ENCODE data around the gene CFAP20DC.
A peak's percentile ranks its signal among the peaks of the same experiment; 100 is the strongest.
"Not testable (repeated sequence)": the region's sequence is repeated elsewhere in the genome, so short reads cannot be mapped to it uniquely, and the experiment has no call there.

The CFAP20DC gene

GRCh38 chr3:59069838-59070237 is 20.0 kb upstream of the CFAP20DC start:
- H3K9me3 ChIP-seq: no peaks in the 10 kb centered on the region
- H3K36me3 ChIP-seq: no peaks in the 10 kb centered on the region
- intact Hi-C loops (cut with DNase I; ENCODE audit: low total_unique reads): no loop called here
- H3K4me3 ChIP-seq: no peak overlapping the region
- no peak overlapping the region for H3K27ac ChIP-seq
- H3K27me3 ChIP-seq: no peaks in the 10 kb centered on the region
- H3K4me1 ChIP-seq: no peaks in the 10 kb centered on the region
- TF ChIP-seq CTCF (IDR thresholded peaks at IDR 0.05): no peak
- DNase-seq: no peak

- no peak overlapping the region for H3K27ac ChIP-seq
- DNase-seq: no peak
- no peak for TF ChIP-seq CTCF (IDR thresholded peaks at IDR 0.05)
- no peaks in the 10 kb centered on the region for H3K36me3 ChIP-seq
- H3K9me3 ChIP-seq: peaks cover 0 to 8% (median 0%) of the 10 kb centered on the region in 3 donors
- intact Hi-C loops (cut with DNase I; ENCODE audit: low total_unique reads): no loop called here
- H3K4me1 ChIP-seq: no peaks in the 10 kb centered on the region
- H3K4me3 ChIP-seq: no peak overlapping the region
- no peaks in the 10 kb centered on the region for H3K27me3 ChIP-seq
Measured at GRCh38 chr3:59065240-59065639, 15.4 kb upstream of the CFAP20DC start.

GRCh38 chr3:59064728-59065127 is 14.9 kb upstream of the CFAP20DC start:
- intact Hi-C loops (cut with DNase I; ENCODE audit: low total_unique reads): no loop called here
- Histone ChIP-seq H3K27me3 (no peaks in the 10 kb centered on the region), H3K36me3 (no peaks in the 10 kb centered on the region), H3K4me1 (no peaks in the 10 kb centered on the region), H3K27ac (no peak overlapping the region), H3K4me3 (no peak overlapping the region), H3K9me3 (peaks cover 0 to 8% (median 0%) of the 10 kb centered on the region in 3 donors)
- no peak for DNase-seq
- TF ChIP-seq CTCF (IDR thresholded peaks at IDR 0.05): no peak

GRCh38 chr3:59064276-59064675 is 14.5 kb upstream of the CFAP20DC start:
- no peak for DNase-seq
- intact Hi-C loops (cut with DNase I; ENCODE audit: low total_unique reads): no loop called here
- no peaks in the 10 kb centered on the region for H3K27me3 ChIP-seq
- no peaks in the 10 kb centered on the region for H3K4me1 ChIP-seq
- TF ChIP-seq CTCF (IDR thresholded peaks at IDR 0.05): no peak
- no peak overlapping the region for H3K4me3 ChIP-seq
- peaks cover 0 to 8% (median 0%) of the 10 kb centered on the region in 3 donors for H3K9me3 ChIP-seq
- H3K27ac ChIP-seq: no peak overlapping the region
- H3K36me3 ChIP-seq: no peaks in the 10 kb centered on the region

DNA sequence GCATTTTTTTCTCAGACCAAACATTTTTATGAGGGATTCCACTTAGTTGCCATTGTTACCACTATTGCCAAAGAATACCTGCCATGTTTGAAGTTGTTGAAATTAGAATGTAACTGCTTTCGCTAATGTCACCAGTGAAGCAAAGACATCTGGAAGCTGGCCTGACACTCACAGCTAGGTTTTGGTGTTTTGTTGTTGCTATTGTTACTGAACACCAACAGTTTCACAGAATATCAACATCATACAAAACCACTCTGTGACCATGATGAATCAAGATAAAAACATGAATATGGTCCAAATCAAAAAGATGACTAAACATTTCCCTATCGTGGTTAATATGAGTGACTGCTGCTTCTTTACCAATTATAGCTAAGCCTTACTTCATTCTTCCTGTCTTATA is 6.9 kb upstream of the CFAP20DC start:
- TF ChIP-seq CTCF (IDR thresholded peaks at IDR 0.05): no peak
- intact Hi-C loops (cut with DNase I; ENCODE audit: low total_unique reads): no loop called here
- H3K9me3 ChIP-seq: no peaks in the 10 kb centered on the region
- no peaks in the 10 kb centered on the region for H3K4me1 ChIP-seq
- H3K4me3 ChIP-seq: no peak overlapping the region
- H3K27ac ChIP-seq: no peak overlapping the region
- DNase-seq: no peak
- no peaks in the 10 kb centered on the region for H3K36me3 ChIP-seq
- H3K27me3 ChIP-seq: no peaks in the 10 kb centered on the region

GRCh38 chr3:59052803-59053411 is 3.1 kb upstream of the CFAP20DC start:
- Histone ChIP-seq H3K4me1 (peaks cover 0 to 7% (median 2%) of the 10 kb centered on the region in 4 donors), H3K9me3 (no peaks in the 10 kb centered on the region), H3K27me3 (no peaks in the 10 kb centered on the region), H3K27ac (no peak overlapping the region), H3K36me3 (no peaks in the 10 kb centered on the region), H3K4me3 (no peak overlapping the region)
- intact Hi-C loops (cut with DNase I; ENCODE audit: low total_unique reads): no loop called here
- peak; percentile 20 to 29 for TF ChIP-seq CTCF (IDR thresholded peaks at IDR 0.05)
- no peak for DNase-seq

DNA sequence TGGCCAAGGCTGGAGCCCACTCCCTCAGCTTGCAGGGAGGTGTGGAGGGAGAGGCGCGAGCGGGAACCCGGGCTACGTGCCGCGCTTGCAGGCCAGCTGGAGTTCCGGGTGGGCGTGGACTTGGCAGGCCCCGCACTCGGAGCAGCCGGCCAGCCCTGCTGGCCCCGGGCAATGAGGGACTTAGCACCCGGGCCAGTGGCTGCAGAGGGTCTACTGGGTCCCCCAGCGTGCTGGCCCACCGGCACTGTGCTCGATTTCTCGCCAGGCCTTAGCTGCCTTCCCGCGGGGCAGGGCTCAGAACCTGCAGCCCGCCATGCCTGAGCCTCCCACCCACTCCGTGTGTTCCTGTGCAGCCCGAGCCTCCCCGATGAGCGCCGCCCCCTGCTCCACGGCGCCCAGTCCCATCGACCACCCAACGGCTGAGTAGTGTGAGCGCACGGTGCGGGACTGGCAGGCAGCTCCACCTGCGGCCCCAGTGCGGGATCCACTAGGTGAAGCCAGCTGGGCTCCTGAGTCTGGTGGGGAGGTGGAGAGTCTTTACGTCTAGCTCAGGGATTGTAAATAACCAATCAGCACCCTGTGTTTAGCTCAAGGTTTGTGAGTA is 1.1 kb upstream of the CFAP20DC start:
- H3K4me1 ChIP-seq; H3K36me3 ChIP-seq; H3K9me3 ChIP-seq; intact Hi-C loops (cut with DNase I; ENCODE audit: low total_unique reads); H3K27ac ChIP-seq; DNase-seq; H3K27me3 ChIP-seq; H3K4me3 ChIP-seq: not testable (repeated sequence)
